Right hindlimb (tissue), 1 donor: ENCODE data around the gene MLH3.

Experiments used
- DNase-seq: peaks from one replicate; pipeline ENCODE4 v3.0.0-alpha.2; 2018

Gene MLH3

DNA sequence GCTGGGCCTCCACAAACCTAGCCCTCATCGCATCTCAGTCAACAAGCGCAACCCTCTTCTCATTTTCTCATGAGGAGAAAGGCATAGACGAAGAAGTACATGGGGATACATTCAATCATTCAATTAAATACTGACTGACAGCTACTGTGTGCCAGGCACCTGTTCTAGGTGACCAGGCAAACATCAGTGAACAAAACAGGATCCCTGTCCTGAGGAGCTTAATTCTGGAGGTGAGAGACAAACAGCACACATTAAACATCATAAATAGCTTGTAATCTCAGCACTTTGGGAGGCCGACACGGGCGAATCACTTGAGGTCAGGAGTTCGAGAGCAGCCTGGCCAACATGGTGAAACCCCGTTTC lies 12.9 kb upstream of the MLH3 start:
- no peak for DNase-seq

DNA sequence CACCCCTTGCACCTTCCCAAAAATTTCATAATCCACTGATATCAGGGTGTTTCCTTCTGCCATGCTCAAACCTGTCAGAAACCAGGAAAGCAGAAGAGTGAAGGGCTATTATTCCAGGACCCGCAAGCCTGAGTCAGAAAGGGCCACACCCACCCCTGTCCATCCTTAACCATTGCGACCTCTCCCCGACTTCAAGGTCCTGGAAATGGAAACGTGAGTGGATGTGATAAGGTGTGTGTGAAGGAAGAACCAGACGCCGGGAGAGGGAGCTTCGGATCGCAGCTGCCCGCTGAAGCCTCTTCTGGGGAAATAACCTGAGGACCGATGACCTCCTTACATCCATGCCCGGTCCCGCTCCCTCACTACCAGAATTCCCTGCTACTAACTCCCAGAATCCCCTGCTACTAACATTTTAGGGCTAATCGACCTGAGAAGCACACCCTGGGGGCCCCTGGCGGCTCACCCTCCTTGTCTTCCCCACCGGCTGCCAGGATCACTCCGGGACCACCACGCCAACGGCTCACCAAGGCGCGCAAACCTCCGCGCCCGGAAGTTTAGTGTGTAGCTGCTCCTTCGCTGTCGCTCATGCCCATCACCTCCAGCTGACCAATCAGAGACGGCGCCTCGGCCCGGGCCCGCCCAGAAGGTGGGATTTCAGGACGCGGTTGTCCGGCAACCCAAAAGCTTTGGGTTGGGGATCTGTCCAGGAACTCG lies 12.4 kb upstream of the MLH3 start, which contains the start of gene ACYP1:
ACYP1 (minus strand) TSS at position 534 of the 714 bp plus-strand sequence; CDS start at position 63, 471 bp downstream.
- peak; percentile 97 for DNase-seq

DNA sequence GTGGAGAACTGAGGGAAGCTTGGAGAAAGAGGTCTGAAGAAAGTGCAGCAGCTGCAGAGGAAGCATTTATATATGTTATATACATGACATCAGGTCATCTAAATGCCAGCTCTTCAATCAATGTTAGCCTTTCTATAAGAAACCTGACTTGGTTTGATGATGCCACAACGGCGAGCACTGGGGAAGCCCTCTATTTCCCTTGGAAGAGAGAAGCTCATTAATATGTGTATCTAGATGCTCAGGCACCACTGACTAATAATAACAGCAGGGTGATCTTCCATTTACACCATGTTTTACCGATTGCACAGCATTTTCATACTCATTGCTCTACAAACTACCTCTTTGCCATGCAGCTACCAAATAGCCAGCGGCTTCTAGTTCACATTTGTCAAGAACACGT lies 11.7 kb upstream of the MLH3 start:
- no peak for DNase-seq

DNA sequence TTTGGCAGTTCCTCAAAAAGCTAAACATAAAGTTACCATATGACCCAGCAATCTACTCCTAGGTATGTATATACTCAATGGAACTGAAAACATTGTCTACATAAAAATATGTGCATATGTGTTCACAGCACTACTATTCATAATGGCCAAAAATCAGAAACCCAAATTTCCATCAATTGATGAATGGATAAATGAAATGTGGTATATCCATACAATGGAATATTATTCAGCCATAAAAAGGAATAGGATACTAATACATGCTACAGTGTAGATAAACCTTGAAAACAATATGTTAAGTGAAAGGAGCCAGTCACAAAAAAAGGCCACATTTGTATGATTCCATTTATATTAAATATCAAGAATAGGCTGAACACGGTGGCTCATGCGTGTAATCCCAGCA lies 9.2 kb upstream of the MLH3 start:
- no peak for DNase-seq

DNA sequence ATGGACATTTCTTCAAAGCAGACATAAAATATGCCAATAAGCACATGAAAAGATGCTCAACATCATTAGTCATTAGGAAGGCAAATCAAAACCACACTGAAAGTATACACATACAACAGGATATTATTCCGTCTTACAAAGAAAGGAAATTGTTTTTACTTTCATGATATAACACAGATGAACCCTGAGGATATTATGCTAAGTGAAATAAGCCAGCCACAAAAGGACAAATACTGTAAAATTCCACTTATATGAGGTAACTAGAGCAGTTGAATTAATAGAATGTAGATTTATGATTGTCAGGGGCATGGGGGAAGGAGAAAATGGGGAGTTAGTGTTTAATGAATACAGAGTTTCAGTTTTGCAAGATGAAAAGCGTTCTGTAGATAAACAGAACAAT lies 8.4 kb upstream of the MLH3 start:
- no peak for DNase-seq

DNA sequence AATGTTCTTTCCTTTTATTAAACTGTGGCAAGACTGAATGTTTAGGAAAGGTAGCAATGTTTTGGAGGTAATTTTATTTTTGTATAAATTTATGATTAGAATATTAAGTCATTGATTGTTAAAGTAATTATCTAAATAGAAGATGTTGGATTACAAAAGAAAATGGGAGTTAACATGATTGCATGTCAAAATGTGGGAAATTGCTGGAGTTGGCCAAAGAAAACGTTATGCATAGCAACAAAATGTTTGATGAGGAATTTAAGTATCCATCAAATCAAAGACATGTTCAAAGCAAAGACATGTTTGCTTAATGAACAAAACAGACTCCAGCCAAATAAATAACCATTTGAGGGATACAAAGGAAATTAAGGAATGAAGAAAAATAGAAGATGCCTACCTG lies 3.2 kb upstream of the MLH3 start:
- no peak for DNase-seq

DNA sequence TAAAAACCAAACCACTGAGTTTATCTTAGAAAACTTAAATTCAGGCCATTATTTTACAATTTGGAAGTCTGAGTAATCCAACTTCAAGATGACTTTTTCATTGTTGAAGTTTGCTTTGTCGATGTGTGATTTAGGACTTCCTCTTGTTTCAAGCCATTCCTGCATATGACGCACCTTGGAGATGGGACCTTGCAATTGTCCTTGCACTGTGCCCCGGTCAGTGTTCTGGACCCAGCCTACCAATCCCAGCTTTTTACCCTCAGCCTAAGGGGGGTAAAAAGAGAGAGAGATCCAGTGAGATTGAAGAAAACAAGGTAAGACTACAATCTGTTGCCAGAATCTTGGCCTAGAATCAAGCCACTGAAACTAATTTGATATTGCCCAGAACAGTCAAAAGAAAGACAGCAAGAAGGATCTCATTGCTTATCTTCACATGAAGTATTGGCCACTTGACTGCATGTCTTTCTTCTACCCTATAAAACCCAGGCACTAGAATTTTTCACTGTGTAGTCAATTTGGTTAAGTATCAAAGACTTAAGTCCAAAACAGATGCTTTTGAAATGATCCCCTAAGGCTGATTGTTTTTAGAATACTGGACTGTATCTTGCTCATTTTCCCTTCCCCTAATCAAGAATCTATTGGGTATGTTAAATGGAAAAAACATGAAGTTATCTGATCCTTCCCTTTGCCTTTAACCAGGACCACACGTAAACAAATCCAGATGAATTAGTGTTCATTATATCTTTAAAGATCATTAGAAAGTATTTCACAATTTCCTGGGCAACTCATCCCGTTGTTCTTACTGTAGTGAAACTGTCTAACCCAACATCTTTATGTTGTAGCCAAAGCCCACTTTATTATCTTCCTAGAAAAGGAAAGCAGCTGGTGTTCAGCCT lies 2.4 kb upstream of the MLH3 start:
- DNase-seq: no peak

DNA sequence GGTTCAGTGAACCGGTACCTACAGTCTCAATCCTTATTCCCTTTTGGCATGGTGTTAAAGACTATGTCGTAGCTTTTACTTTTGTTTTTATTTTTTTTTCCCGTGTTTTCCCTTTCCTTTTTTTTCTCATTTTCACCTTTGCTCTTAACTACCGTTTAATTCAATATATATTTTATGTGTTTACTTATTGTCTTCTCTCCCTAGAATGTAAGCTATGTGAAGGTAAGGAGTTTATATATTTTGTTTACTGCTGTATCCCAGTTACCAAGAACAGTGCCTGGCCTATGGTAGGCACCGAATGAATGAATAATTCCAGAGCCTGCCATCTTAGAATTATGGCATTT lies 261 bp upstream of the MLH3 start:
- DNase-seq: no peak

DNA sequence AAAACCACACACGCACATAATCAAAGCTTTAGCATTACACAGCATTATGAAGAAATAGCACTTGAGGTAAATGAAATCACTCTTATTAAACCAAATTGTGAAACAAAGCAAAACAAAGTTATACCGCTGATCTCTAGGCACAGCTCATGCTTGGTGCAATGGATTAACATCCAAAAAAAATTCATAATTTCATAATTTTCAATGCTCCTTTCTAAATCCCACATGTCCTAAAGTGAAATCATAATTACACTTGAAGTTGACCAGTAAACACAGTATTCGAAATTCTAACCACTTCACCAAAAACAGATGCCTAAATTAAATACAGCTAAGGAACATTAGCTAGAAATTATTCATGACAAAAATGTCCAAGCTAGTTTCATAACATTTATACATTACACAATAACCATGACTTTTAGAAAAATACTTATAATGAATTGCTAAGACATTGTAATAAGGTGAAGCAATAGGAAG lies 1.5 kb downstream of the MLH3 start:
- DNase-seq: no peak

DNA sequence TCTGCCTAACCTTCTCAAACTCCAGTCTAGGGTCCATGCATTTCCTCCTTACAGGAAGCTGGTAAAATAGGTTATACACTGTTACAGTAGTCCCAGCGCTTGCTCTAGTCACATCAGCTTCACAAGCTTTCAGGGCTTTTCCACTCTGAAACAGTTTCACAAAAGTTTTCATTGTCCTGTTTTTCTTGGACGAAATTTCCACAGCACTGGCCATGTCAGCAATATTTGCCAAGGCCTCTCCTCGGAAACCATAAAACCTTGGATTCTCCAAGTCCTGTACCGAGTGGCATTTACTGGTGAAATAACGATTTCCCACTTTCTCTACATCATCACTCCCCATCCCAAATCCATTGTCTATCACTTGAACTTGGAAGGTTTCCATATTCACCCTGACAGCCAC lies 2.1 kb downstream of the MLH3 start:
- DNase-seq: no peak

DNA sequence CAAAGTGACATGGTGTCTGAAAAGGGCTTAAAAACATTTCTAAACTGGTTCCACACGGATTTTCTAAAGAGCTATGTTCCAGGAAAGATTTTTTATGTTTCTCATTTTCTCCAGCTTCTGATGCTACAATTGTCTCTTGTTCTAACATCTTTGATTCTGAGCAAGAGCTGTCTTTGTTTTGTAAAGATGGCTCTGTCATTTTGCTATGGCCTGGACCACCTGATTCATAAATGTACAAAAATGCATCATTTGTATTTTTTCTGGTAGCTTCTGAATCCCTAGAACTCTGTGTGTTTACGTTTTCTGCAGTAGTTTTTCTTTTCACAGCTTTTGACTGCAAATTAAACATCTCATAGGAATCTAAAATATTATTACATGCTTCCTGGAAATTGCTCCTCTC lies 3.2 kb downstream of the MLH3 start:
- DNase-seq: no peak

DNA sequence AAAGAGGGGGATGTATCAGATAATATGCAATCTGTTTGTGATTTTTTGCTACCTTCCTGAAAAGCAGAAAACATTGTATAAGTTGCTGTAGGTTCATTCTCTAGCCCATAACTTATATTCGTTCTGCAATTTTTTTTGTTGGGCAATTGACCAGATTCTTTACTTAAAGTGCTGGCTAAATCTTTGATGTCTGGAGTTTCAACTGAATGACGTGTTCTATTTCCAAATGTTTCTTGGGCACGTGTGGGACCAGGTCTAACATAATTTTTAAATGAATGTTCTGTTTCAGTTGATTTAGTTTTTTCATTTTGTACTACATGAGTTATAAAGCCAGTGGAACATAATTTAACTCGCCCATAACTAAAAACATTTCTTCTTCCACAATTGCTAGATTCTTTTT lies 3.8 kb downstream of the MLH3 start:
- DNase-seq: no peak

DNA sequence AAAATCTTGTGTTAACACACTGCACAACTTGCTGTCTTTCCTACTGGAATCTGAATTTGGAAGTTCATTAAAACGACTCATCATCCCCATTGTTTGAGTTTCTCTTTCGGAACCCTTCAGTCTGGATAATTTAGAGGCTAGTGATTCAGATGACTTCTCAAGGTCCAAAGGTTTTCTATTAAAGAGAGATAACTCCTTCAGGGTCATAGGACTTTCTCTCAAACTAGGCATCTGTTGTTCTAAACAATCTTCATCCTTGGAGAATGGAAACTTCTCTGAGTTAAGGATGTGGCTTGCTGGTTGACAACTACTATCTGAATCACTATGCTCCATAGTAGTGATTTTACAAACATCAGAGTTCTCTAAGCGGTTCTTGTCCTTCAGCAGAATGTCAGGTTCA lies 4.4 kb downstream of the MLH3 start:
- DNase-seq: no peak

DNA sequence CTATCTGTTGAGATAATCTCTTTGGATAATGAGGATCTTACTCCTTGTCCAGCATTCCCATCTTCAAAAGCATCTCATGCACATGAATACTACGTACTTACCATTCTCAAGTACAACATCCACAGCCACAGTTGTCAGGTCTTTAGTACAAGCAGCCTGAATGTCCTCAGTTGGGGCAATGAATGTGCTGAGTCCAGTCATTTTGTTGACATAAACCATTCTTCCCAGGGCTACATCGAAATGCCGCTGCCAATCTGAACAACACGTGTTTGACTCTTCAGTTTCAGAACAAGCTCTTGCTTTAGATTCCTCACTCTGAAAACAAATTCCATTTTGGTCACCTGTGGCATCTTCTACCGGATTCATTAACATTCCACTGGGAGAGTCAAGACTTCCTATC lies 5.0 kb downstream of the MLH3 start:
- no peak for DNase-seq

DNA sequence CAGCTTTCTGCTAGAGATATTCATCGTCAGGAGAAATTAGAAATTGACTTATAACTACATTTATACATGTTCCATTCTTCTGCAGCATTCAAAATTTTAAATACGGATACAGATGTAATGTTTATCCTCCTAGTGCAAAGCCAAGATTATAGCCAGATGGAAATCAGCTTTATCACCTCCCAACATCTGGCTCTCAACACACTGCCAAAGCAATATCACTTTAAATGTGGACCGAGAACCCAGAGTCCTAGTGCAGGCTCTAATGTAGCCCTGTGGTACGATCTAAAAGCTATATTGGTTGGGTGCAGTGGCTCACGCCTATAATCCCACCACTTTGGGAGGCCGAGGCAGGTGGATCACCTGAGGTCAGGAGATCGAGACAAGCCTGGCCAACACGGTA lies 6.5 kb downstream of the MLH3 start:
- peak; percentile 21 for DNase-seq

DNA sequence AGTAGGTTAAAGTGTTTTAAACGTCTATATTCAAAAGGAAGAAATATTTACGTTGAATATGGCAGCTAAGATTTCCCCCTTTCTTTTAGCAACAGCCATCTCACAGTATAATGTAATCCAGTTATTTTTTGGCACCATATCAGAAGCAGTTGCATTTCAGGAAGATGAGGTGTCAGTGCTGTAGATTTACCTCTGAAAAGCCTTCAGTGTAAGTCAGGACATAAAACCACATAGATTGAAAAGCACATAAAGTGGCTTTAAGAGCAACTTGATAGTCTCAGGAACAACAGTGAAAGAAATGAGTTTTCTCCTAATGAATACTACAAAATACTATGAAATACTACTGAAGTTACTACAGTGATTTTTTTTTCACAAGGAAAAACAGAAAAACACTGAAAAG lies 6.9 kb downstream of the MLH3 start:
- no peak for DNase-seq

DNA sequence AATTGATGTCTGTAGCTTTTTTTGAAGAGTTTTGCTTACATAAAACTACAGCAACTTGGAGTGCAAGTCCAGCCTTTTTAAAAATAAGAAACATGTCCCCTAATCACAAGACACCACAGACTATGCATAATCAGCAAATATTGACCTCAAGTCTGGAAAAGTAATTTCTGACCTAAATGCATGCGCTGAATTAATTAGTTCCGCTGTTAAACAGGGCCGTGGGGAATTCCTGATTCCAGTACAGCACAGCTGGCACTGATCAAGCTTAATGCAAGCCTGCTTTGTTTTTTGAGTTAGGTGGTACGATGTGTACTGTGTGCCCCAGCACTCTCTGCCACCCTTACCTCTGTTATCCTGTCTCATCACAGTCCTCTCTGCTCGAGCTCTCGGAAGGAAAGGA lies 9.2 kb downstream of the MLH3 start:
- no peak for DNase-seq

DNA sequence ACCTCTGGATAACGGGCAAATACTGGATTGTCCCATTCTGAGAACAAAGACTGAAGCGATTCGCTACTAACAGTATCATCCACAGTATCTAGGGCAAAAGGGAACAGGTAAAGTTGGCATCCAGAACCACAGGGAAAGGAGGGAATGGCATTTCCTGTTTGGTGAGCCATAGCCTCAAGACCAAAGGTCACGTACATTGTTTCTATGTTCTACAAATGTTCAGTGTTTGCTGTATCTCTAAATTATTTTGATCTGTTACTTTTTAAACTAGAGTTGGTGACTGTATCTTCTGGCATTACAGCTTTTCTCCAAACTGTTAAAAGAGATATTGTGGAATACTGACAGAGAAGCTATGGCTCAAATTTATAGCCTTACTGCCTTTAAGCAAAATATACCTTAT lies 9.7 kb downstream of the MLH3 start:
- no peak for DNase-seq

DNA sequence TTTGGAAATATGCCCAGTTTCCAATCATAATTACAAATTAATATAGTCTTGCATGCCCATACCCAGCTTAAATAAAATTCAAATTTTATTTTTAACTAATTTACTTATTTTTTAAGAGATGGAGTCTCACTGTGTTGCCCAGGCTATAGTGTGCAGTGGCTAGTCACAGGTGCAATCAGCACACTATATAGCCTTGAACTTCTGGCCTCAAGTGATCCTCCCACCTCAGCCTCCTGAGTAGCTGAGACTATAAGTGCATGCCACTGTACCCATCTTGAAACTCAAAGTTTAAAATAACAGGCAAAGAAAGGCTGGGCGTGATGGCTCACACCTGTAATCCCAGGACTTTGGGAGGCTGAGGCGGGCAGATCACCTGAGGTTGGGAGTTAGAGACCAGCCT lies 10.3 kb downstream of the MLH3 start:
- no peak for DNase-seq

DNA sequence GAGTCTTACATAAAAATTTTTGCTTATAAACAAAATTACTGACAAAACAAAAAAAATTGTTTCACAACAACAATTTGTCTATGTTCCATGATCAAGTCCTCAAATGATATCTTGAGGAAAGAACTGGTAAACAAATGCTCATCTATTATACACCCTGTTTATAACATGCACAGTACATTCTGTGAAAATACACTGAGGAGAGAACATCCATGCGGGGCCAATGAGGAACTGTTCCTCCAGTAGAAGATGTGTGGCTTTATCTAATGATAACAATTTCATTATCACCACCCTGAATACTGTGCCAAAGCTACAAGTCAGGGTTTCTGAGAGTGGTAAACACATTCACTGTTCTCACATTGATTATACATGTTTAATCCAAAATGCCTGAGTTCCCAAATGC lies 10.8 kb downstream of the MLH3 start:
- no peak for DNase-seq

DNA sequence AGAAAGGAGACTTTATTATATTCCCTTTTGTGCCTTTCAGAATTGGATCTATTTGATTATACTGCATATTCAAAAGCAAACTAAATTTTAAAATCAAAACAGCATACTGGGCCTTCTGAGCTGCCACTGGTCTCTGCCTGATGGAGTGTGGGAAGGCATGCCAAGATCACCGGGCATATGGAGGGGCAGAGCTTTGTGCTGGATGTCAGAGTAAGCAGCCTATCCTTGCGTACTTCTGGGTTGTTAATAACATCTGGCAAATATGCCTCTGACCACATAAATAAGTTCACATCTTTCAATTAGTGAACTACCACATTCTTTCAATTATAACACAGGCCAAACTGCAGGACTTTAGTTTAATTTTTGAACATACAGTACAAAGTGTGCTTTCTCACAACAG lies 18.3 kb downstream of the MLH3 start:
- no peak for DNase-seq

DNA sequence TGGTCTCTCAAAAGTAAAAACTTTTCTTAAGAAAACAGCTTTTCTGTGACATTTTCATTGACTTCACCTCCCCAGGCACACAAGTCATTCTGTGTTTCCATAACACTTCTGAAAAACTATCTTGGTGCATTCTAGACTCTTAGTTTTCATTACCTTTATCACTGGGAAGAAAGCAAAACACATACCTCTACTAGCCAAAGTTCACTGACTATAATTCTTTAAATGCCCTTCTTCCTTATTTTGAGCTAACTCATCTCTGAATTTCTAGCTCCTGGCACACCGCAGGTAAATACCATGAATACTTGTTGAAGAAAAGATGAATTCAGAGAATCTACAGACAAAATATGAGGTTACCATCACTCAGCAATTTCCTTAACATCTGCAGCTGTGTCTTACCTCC lies 21.1 kb downstream of the MLH3 start:
- no peak for DNase-seq

DNA sequence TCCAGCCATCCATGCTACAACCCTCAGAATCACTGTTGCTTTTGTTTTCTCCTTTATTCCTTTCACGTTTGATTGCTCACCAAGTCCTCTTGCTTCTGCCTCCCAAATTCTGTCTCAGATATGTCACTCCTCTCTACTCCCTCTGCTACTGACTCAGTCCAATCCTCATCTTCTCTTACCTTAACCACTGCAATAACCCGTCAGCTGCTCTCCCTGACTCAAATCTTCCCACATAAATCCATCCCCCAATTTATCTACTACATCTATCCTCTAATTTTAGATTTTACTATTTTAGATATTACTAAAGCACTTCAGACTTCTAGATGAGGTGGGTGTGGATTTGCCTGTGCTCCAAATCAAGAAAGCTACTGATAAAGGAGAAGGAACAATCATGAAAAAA lies 25.4 kb downstream of the MLH3 start:
- no peak for DNase-seq

DNA sequence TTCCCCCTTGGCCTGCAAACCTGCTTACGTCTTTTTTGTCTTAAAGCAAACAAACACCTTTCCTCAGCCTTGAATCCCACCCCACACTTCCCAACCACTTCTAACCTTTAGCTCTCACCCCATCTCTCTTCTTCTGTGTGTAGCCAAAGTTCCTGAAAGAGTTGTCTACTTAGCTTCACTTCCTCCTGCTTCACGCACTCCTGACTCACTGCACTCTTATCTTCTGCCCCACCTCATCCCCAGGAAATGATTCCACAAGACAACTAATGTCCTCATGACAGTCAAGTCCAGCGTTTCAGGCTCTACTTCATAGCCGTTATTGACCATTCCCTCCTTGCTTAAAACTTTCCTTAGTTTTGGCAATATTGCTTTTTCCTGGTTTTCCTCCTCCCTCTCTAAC lies 26.2 kb downstream of the MLH3 start:
- no peak for DNase-seq

DNA sequence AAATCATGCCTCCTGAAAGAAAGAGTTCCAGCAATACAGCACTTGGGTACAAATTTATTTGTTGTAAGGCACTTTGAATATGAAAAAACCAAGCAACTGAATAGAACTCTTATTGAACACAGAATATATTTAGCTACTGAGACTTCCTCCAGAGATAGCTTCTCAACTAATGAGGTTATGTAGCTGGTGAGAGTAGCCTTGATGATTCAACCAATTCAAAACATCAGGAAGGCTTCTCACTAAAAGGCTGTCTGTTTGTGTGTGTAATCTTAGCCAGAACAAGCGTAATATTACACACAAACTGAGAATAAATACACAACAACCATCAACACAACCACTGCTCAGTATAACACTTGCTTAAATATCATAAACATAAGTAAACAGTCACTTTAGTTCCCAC lies 28.2 kb downstream of the MLH3 start:
- DNase-seq: no peak
